Neural cell (in vitro differentiated cells): ENCODE measurements around the gene CENPA. TPM values are rescaled to one million over a fixed set of nuclear protein-coding genes. Genes with fewer than 3 reads are reported as not detected.

Experiments used
- H2AFZ ChIP-seq: fragments of 200-600, 300-800 bp; sonication (generic), shearing (Covaris generic); 2 replicates; pipeline ENCODE4 v1.6.0; 2014; ENCODE audit warnings: low read depth, mild to moderate bottlenecking, antibody characterized with exemption, low read length, moderate library complexity
- H3F3A ChIP-seq: fragments of 200-600 bp; shearing (Covaris generic); 2 replicates; pipeline ENCODE4 v1.6.1; 2016; ENCODE audit warnings: mild to moderate bottlenecking, moderate library complexity, mixed read lengths, antibody characterized with exemption, low read length; ENCODE audit not compliant: insufficient read depth, poor library complexity, severe bottlenecking
- H3K27ac ChIP-seq: fragments of 200-600, 300-800 bp; sonication (generic), shearing (Covaris generic); 2 replicates; pipeline ENCODE4 v1.5.1; 2014; ENCODE audit warnings: mild to moderate bottlenecking, low read length, moderate library complexity
- H3K27me3 ChIP-seq: fragments of 300-800, 200-600 bp; sonication (generic), shearing (Covaris generic); 2 replicates; pipeline ENCODE4 v1.6.0; 2014; ENCODE audit warnings: mild to moderate bottlenecking, low read depth, low read length, moderate library complexity; ENCODE audit not compliant: insufficient read depth
- H3K36me3 ChIP-seq: fragments of 300-800, 200-600 bp; sonication (generic), shearing (Covaris generic); 2 replicates; pipeline ENCODE4 v1.5.1; 2014; ENCODE audit warnings: mild to moderate bottlenecking, antibody characterized with exemption, low read length, moderate library complexity; ENCODE audit not compliant: insufficient read depth
- H3K4me2 ChIP-seq: fragments of 300-800, 200-600 bp; sonication (generic), shearing (Covaris generic); 2 replicates; pipeline ENCODE4 v1.6.0; 2014; ENCODE audit warnings: mild to moderate bottlenecking, low read length
- H3K4me3 ChIP-seq: fragments of 300-800, 200-600 bp; sonication (generic), shearing (Covaris generic); 2 replicates; pipeline ENCODE4 v1.5.1; 2014; ENCODE audit warnings: mild to moderate bottlenecking, low read length, moderate library complexity
- H3K79me2 ChIP-seq: fragments of 200-600 bp; shearing (Covaris generic); replicated peaks from 2 replicates; pipeline ENCODE4 v1.6.0; 2014; ENCODE audit warnings: mild to moderate bottlenecking, low read length, moderate library complexity; ENCODE audit not compliant: insufficient read depth
- H3K9ac ChIP-seq: fragments of 300-800, 200-600 bp; sonication (generic), shearing (Covaris generic); 2 replicates; pipeline ENCODE4 v1.6.1; 2016; ENCODE audit warnings: mild to moderate bottlenecking, low read length, mixed read lengths
- H3K9me2 ChIP-seq: fragments of 200-600 bp; shearing (Covaris generic); 2 replicates; pipeline ENCODE4 v1.6.1; 2016; ENCODE audit warnings: mild to moderate bottlenecking, low read length, mixed read lengths; ENCODE audit not compliant: insufficient read depth
- H3K9me3 ChIP-seq: fragments of 200-600, 300-800 bp; sonication (generic), shearing (Covaris generic); 2 replicates; pipeline ENCODE4 v1.6.1; 2016; ENCODE audit warnings: mild to moderate bottlenecking, mixed run types, low read length, moderate library complexity, mixed read lengths
- H4K20me1 ChIP-seq: fragments of 200-600 bp; shearing (Covaris generic); 2 replicates; pipeline ENCODE4 v1.6.1; 2016; ENCODE audit warnings: mild to moderate bottlenecking, mixed run types; ENCODE audit not compliant: insufficient read depth
- EP300 ChIP-seq: fragments of 450-650 bp; conservative IDR thresholded peaks from 2 replicates; pipeline ENCODE4 v1.6.1; 2014; ENCODE audit warnings: antibody characterized with exemption, mild to moderate bottlenecking, moderate library complexity; ENCODE audit not compliant: poor library complexity, severe bottlenecking
- EZH2 ChIP-seq: fragments of 200-600, 300-800 bp; shearing (Covaris generic), sonication (generic); IDR thresholded peaks from 2 replicates; pipeline ENCODE4 v1.6.1; 2014; ENCODE audit warnings: antibody characterized with exemption, low read length, borderline replicate concordance, mild to moderate bottlenecking; ENCODE audit not compliant: insufficient read depth, poor library complexity, severe bottlenecking
- MXI1 ChIP-seq: fragments of 450-650 bp; conservative IDR thresholded peaks from 2 replicates; pipeline ENCODE4 v1.6.1; 2014; ENCODE audit warnings: antibody characterized with exemption, mild to moderate bottlenecking; ENCODE audit not compliant: poor library complexity, severe bottlenecking
- POLR2AphosphoS5 ChIP-seq: IDR thresholded peaks from 2 replicates; pipeline ENCODE4 v1.6.1; 2012
- RAD21 ChIP-seq: fragments of 450-650 bp; conservative IDR thresholded peaks from 2 replicates; pipeline ENCODE4 v1.6.1; 2014; ENCODE audit warnings: antibody characterized with exemption, mild to moderate bottlenecking, moderate library complexity
- SMC3 ChIP-seq: fragments of 450-650 bp; conservative IDR thresholded peaks from 2 replicates; pipeline ENCODE4 v1.6.1; 2014; ENCODE audit warnings: antibody characterized with exemption, mild to moderate bottlenecking, moderate library complexity; ENCODE audit not compliant: poor library complexity
- TAF1 ChIP-seq: IDR thresholded peaks from 2 replicates; pipeline ENCODE4 v1.6.1; 2012; ENCODE audit warnings: low read depth
- polyA plus RNA-seq: library from polyadenylated mRNA; depleted of rRNA; stranded (reverse); fragments of >200 nt; gene quantifications from 2 replicates; pipeline ENCODE4 v1.2.3, GENCODE V29; 2014
- TF ChIP-seq, protein P1 (sequence below): IDR thresholded peaks from 2 replicates; pipeline ENCODE4 v1.6.1; 2012; ENCODE audit warnings: borderline replicate concordance
- TF ChIP-seq, protein P2 (sequence below): fragments of 450-650 bp; IDR thresholded peaks from 2 replicates; pipeline ENCODE4 v1.5.1; 2014; ENCODE audit warnings: antibody characterized with exemption, mild to moderate bottlenecking, moderate library complexity; ENCODE audit not compliant: poor library complexity, severe bottlenecking

CENPA gene
- polyA plus RNA-seq, 1 donor from 2014 or later: 0.54 TPM

DNA sequence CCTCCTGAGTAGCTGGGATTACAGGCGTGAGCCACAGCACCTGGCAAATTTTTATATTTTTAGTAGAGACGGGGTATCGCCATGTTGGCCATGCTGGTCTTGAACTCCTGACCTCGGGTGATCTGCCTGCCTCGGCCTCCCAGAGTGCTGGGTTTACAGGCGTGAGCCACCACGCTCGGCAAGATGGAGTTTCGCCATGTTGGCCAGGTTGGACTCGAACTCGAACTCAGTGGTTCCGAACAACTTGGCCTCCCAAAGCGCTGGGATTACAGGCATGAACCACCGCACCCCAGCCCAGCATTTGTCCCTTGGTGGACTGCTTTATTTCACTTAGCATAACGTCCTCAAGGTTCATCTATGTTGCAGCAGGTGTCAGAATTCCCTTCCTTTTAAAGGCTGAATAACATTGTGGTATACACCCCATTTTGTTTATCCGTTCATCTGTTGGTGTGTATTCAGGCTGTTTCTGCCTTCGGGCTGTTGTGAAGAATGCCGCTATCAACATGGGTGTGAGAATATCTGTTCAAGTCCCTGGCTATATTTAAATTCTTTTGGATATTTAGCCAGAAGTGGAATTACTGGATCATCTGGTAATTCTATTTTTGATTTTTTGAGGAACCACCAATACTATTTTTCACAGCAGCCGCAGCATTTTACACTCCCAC lies 1.2 kb upstream of the CENPA start:
- no peak overlapping the region for H3K9ac ChIP-seq
- H3K4me3 ChIP-seq: peak overlapping the region; percentile 67
- no peaks in the 10 kb centered on the region for H3K9me3 ChIP-seq
- H3K27me3 ChIP-seq: no peaks in the 10 kb centered on the region
- no peak overlapping the region for H3K27ac ChIP-seq
- H4K20me1 ChIP-seq: no peaks in the 10 kb centered on the region
- H3K9me2 ChIP-seq: no peaks in the 10 kb centered on the region
- TF ChIP-seq RAD21: no peak
- no peak for TF ChIP-seq TAF1
- TF ChIP-seq, protein P1, sequence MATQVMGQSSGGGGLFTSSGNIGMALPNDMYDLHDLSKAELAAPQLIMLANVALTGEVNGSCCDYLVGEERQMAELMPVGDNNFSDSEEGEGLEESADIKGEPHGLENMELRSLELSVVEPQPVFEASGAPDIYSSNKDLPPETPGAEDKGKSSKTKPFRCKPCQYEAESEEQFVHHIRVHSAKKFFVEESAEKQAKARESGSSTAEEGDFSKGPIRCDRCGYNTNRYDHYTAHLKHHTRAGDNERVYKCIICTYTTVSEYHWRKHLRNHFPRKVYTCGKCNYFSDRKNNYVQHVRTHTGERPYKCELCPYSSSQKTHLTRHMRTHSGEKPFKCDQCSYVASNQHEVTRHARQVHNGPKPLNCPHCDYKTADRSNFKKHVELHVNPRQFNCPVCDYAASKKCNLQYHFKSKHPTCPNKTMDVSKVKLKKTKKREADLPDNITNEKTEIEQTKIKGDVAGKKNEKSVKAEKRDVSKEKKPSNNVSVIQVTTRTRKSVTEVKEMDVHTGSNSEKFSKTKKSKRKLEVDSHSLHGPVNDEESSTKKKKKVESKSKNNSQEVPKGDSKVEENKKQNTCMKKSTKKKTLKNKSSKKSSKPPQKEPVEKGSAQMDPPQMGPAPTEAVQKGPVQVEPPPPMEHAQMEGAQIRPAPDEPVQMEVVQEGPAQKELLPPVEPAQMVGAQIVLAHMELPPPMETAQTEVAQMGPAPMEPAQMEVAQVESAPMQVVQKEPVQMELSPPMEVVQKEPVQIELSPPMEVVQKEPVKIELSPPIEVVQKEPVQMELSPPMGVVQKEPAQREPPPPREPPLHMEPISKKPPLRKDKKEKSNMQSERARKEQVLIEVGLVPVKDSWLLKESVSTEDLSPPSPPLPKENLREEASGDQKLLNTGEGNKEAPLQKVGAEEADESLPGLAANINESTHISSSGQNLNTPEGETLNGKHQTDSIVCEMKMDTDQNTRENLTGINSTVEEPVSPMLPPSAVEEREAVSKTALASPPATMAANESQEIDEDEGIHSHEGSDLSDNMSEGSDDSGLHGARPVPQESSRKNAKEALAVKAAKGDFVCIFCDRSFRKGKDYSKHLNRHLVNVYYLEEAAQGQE: no peak
- TF ChIP-seq, protein P2, sequence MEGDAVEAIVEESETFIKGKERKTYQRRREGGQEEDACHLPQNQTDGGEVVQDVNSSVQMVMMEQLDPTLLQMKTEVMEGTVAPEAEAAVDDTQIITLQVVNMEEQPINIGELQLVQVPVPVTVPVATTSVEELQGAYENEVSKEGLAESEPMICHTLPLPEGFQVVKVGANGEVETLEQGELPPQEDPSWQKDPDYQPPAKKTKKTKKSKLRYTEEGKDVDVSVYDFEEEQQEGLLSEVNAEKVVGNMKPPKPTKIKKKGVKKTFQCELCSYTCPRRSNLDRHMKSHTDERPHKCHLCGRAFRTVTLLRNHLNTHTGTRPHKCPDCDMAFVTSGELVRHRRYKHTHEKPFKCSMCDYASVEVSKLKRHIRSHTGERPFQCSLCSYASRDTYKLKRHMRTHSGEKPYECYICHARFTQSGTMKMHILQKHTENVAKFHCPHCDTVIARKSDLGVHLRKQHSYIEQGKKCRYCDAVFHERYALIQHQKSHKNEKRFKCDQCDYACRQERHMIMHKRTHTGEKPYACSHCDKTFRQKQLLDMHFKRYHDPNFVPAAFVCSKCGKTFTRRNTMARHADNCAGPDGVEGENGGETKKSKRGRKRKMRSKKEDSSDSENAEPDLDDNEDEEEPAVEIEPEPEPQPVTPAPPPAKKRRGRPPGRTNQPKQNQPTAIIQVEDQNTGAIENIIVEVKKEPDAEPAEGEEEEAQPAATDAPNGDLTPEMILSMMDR: no peak
- TF ChIP-seq EZH2: no peak
- TF ChIP-seq EP300: no peak
- no peak for TF ChIP-seq SMC3
- no peak for TF ChIP-seq POLR2AphosphoS5
- TF ChIP-seq MXI1: no peak
- H3K36me3 ChIP-seq: no peaks in the 10 kb centered on the region
- no peak overlapping the region for H3K4me2 ChIP-seq
- H3K79me2 ChIP-seq: no peaks in the 10 kb centered on the region
- no peak overlapping the region for H2AFZ ChIP-seq
- no peaks in the 10 kb centered on the region for H3F3A ChIP-seq

DNA sequence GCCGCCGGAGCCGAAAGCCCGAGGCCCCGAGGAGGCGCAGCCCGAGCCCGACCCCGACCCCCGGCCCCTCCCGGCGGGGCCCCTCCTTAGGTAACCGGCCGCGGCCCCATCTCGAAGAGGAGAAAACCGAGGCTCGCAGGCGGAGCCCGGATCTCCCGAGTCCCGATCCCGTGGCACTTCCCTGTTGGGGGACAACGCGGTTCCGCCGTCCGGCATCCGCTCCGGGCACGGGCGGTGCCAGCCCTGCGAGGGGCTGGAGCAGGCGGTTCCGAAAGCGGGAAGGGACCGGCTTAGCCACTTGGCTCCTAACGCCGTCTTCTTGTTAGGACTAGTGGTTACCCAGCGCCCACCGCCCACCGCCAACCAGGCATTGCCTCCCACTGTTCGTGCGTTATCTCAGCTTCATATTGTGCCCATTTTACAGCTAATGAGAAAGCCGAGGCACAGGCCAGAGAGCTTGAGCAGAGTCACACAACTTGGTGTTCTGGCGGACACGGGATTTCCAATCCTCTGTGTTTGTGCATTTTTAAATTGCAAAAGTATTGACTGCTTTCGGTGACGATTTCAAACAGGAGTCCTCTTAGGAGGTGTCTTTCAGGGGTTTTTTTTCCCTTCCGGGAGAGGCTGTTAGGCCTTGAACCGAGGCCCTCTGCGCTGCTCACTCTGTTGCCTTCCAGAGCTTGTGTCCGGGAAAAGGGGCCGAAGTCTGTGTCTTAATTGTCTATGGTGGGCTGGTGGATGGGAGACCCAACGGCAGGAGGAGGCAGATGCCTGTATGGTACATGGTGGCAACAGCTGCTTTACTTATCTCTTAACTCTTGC lies 562 bp downstream of the CENPA start:
- no peaks in the 10 kb centered on the region for H3K36me3 ChIP-seq
- H2AFZ ChIP-seq: no peak overlapping the region
- H3K4me2 ChIP-seq: peak overlapping the region; percentile 39
- H3F3A ChIP-seq: no peaks in the 10 kb centered on the region
- no peak overlapping the region for H3K9ac ChIP-seq
- H3K27me3 ChIP-seq: no peaks in the 10 kb centered on the region
- no peaks in the 10 kb centered on the region for H3K79me2 ChIP-seq
- H4K20me1 ChIP-seq: no peaks in the 10 kb centered on the region
- no peaks in the 10 kb centered on the region for H3K9me3 ChIP-seq
- H3K4me3 ChIP-seq: peak overlapping the region; percentile 67
- H3K27ac ChIP-seq: no peak overlapping the region
- TF ChIP-seq POLR2AphosphoS5 (no peak), EP300 (no peak), TAF1 (no peak), SMC3 (no peak), EZH2 (no peak), RAD21 (no peak)
- TF ChIP-seq, protein P1: no peak
- H3K9me2 ChIP-seq: no peaks in the 10 kb centered on the region
